Stomach (tissue), 4 donors: ENCODE measurements around the gene CEACAM4.

Experiments used
- CTCF ChIP-seq, 7 experiments: fragments of 450-650 bp in 4 of 7; fragments of 200-600 bp in 3 of 7; sonication (generic) in 3 of 7; IDR thresholded peaks; one replicate each; pipeline ENCODE4 v1.5.1; 2016 to 2019; ENCODE audit warnings: antibody characterized with exemption in 7 of 7, control low read depth in 2 of 7, mild to moderate bottlenecking in 1 of 7
- EP300 ChIP-seq: sonication (generic); formaldehyde crosslinking; IDR thresholded peaks from one replicate; pipeline ENCODE4 v1.6.1; 2017; ENCODE audit warnings: antibody characterized with exemption
- POLR2A ChIP-seq, 4 donors: fragments of 450-650 bp; IDR thresholded peaks; one replicate each; pipeline ENCODE4 v1.6.1; 2016; ENCODE audit warnings: antibody characterized with exemption in 4 of 4, control low read depth in 2 of 4, mild to moderate bottlenecking in 1 of 4, moderate library complexity in 1 of 4
- POLR2AphosphoS5 ChIP-seq, 3 donors: sonication (generic); formaldehyde crosslinking; IDR thresholded peaks; one replicate each; pipeline ENCODE4 v1.6.1; 2016; ENCODE audit warnings: antibody characterized with exemption in 3 of 3

- TF ChIP-seq CTCF (IDR thresholded peaks at IDR 0.05) = no peak
- TF ChIP-seq POLR2A (IDR thresholded peaks at IDR 0.05) = no peak
- no peak for TF ChIP-seq POLR2AphosphoS5 (IDR thresholded peaks at IDR 0.05)
- no peak for TF ChIP-seq EP300
Observed at GRCh38 chr19:41606215-41606837, 20.5 kb downstream of the CEACAM4 start.
